Endodermal cell (in vitro differentiated cells): ENCODE data around the gene ZNF462. TPM values are rescaled to one million over a fixed set of nuclear protein-coding genes. Genes with fewer than 3 reads are reported as not detected.

Source experiments
- DNase-seq: peaks from one replicate; pipeline ENCODE4 v3.0.0-alpha.2; 2017
- H3K27ac ChIP-seq: 2 replicates; pipeline ENCODE4 v1.5.1; 2013; ENCODE audit warnings: mild to moderate bottlenecking, low read depth, low read length, moderate library complexity
- H3K27me3 ChIP-seq: 2 replicates; pipeline ENCODE4 v1.6.1; 2013; ENCODE audit warnings: mild to moderate bottlenecking, low read length, moderate library complexity; ENCODE audit not compliant: insufficient read depth, control insufficient read depth, poor library complexity, severe bottlenecking
- H3K36me3 ChIP-seq: 2 replicates; pipeline ENCODE4 v1.7.0; 2013; ENCODE audit warnings: mild to moderate bottlenecking, low read length, moderate library complexity; ENCODE audit not compliant: control insufficient read depth, insufficient read depth
- H3K4me1 ChIP-seq: one replicate; pipeline ENCODE4 v1.7.0; 2013; ENCODE audit warnings: low read length; ENCODE audit not compliant: control insufficient read depth, insufficient read depth
- H3K4me3 ChIP-seq: 2 replicates; pipeline ENCODE4 v1.5.1; 2013; ENCODE audit warnings: mild to moderate bottlenecking, low read length, moderate library complexity
- H3K9ac ChIP-seq: 2 replicates; pipeline ENCODE4 v1.6.1; 2013; ENCODE audit warnings: mild to moderate bottlenecking, low read length, moderate library complexity; ENCODE audit not compliant: poor library complexity, severe bottlenecking; ENCODE audit errors: extremely low read depth
- H3K9me3 ChIP-seq: 2 replicates; pipeline ENCODE4 v1.6.1; 2013; ENCODE audit warnings: mild to moderate bottlenecking, low read length, moderate library complexity; ENCODE audit not compliant: control insufficient read depth
- H3K27ac Mint-ChIP-seq: 2 replicates; pipeline ENCODE4 v1.8.0; 2020; ENCODE audit warnings: mixed read lengths
- H3K27me3 Mint-ChIP-seq: 2 replicates; pipeline ENCODE4 v1.8.0; 2021; ENCODE audit warnings: mild to moderate bottlenecking, mixed read lengths; ENCODE audit not compliant: insufficient read depth
- H3K36me3 Mint-ChIP-seq: 2 replicates; pipeline ENCODE4 v1.8.0; 2020; ENCODE audit warnings: low read depth, mixed read lengths
- H3K4me1 Mint-ChIP-seq: 2 replicates; pipeline ENCODE4 v1.8.0; 2020; ENCODE audit warnings: mixed read lengths
- H3K4me3 Mint-ChIP-seq: 2 replicates; pipeline ENCODE4 v1.8.0; 2020; ENCODE audit warnings: mild to moderate bottlenecking, moderate library complexity, mixed read lengths
- H3K9me3 Mint-ChIP-seq: 2 replicates; pipeline ENCODE4 v1.8.0; 2020; ENCODE audit warnings: mild to moderate bottlenecking, mixed read lengths
- CTCF ChIP-seq: fragments of 200-600 bp; sonication (generic); conservative IDR thresholded peaks from 2 replicates; pipeline ENCODE4 v1.5.0; 2021; ENCODE audit warnings: antibody characterized with exemption, mild to moderate bottlenecking
- WGBS, 2 experiments: methylation state at CpG; one replicate each; pipeline versions ENCODE4 v1.1.5 to v1.1.7; 2013; ENCODE audit warnings: missing lambda C conversion rate in 2 of 2, mixed read lengths in 1 of 2; ENCODE audit not compliant: insufficient coverage in 1 of 2, insufficient read length in 1 of 2; 5-methylcytosine and 5-hydroxymethylcytosine counted together
- total RNA-seq, 2 donors: library from RNA; stranded (reverse); fragmentation: NEBNext Ultra II Directional in 1 of 2; extraction: Animal tissue kit (Norgen Biotek cat#: 25700) in 1 of 2; gene quantifications; 2 replicates in 1 of 2; 3 replicates in 1 of 2; pipeline ENCODE4 v1.2.1, GENCODE V29; 2021

The ZNF462 gene
- total RNA-seq, 2 donors from 2014 or later = 68.2 to 88.4 TPM

GRCh38 chr9:106962615-106963363, 99.8 kb downstream of the ZNF462 start:
- H3K27ac ChIP-seq = peak overlapping the region; percentile 73

GRCh38 chr9:106963684-106964083, 100.7 kb downstream of the ZNF462 start:
- Histone ChIP-seq H3K9me3 (peaks cover 13% of the 10 kb centered on the region), H3K9ac (no peak overlapping the region), H3K27me3 (no peaks in the 10 kb centered on the region), H3K27ac (no peak overlapping the region), H3K4me1 (no peaks in the 10 kb centered on the region), H3K36me3 (peaks cover 67% of the 10 kb centered on the region), H3K4me3 (no peak overlapping the region)
- Mint-ChIP-seq H3K4me1 (peaks cover 12% of the 10 kb centered on the region), H3K27ac (no peak overlapping the region), H3K9me3 (peaks cover 10% of the 10 kb centered on the region), H3K27me3 (no peaks in the 10 kb centered on the region), H3K4me3 (no peak overlapping the region), H3K36me3 (peaks cover 55% of the 10 kb centered on the region)
- TF ChIP-seq CTCF = no peak
- WGBS, 2 experiments = 92 to 100% methylated on average over 1 to 2 of the region's 3 CpGs
- DNase-seq = no peak

More at GRCh38 chr9:106962615-106963363, 99.8 kb downstream of the ZNF462 start:
- Mint-ChIP-seq H3K27ac (no peak overlapping the region), H3K4me3 (no peak overlapping the region), H3K36me3 (peaks cover 63% of the 10 kb centered on the region), H3K27me3 (no peaks in the 10 kb centered on the region), H3K9me3 (peaks cover 10% of the 10 kb centered on the region), H3K4me1 (peaks cover 11% of the 10 kb centered on the region)
- peaks cover 76% of the 10 kb centered on the region for H3K36me3 ChIP-seq
- no peaks in the 10 kb centered on the region for H3K4me1 ChIP-seq
- peaks cover 13% of the 10 kb centered on the region for H3K9me3 ChIP-seq
- no peak for DNase-seq
- H3K27me3 ChIP-seq = no peaks in the 10 kb centered on the region
- no peak for TF ChIP-seq CTCF
- H3K9ac ChIP-seq = no peak overlapping the region
- WGBS, 2 experiments = 96 to 98% methylated on average over 6 to 8 of the region's 8 CpGs
- no peak overlapping the region for H3K4me3 ChIP-seq

GRCh38 chr9:106964329-106964728, 101.4 kb downstream of the ZNF462 start:
- peaks cover 62% of the 10 kb centered on the region for H3K36me3 ChIP-seq
- no peak for TF ChIP-seq CTCF
- peaks cover 14% of the 10 kb centered on the region for H3K4me1 Mint-ChIP-seq
- H3K27me3 ChIP-seq = no peaks in the 10 kb centered on the region
- no peak overlapping the region for H3K4me3 Mint-ChIP-seq
- peaks cover 10% of the 10 kb centered on the region for H3K9me3 Mint-ChIP-seq
- no peak overlapping the region for H3K27ac ChIP-seq
- no peaks in the 10 kb centered on the region for H3K4me1 ChIP-seq
- WGBS, 2 experiments = 100% methylated on average over 1 to 2 of the region's 2 CpGs
- H3K27me3 Mint-ChIP-seq = no peaks in the 10 kb centered on the region
- H3K27ac Mint-ChIP-seq = no peak overlapping the region
- H3K4me3 ChIP-seq = no peak overlapping the region
- peaks cover 50% of the 10 kb centered on the region for H3K36me3 Mint-ChIP-seq
- no peak for DNase-seq
- H3K9ac ChIP-seq = no peak overlapping the region
- peaks cover 13% of the 10 kb centered on the region for H3K9me3 ChIP-seq
